Lung (tissue), 12 donors: ENCODE results near the gene TTR. TPM values are rescaled to one million over a fixed set of nuclear protein-coding genes. Genes with fewer than 3 reads are reported as not detected.
A peak's percentile ranks its signal among the peaks of the same experiment; 100 is the strongest.

Experiments
- ATAC-seq: fragments of 200-7000 bp; cut with Tn5 transposase; one replicate; pipeline ENCODE4 v1.9.1; 2020; ENCODE audit warnings: moderate number of reproducible peaks; ENCODE audit not compliant: insufficient read depth, low FRiP score
- DNase-seq, 3 donors: peaks; one replicate each; pipeline ENCODE4 v3.0.0-alpha.2; 2013 to 2017
- H3K27ac ChIP-seq, 2 donors: one replicate each; pipeline ENCODE4 v1.5.1; 2013; ENCODE audit warnings: mild to moderate bottlenecking in 2 of 2, moderate library complexity in 2 of 2, control low read depth in 1 of 2, inconsistent platforms in 1 of 2, low read depth in 1 of 2, low read length in 1 of 2
- H3K27me3 ChIP-seq, 3 donors: one replicate each; pipeline ENCODE4 v1.5.1; 2013; ENCODE audit warnings: low read length in 2 of 3; ENCODE audit not compliant: control insufficient read depth in 3 of 3, insufficient read depth in 3 of 3
- H3K36me3 ChIP-seq, 4 donors: one replicate each; pipeline ENCODE4 v1.5.1; 2013; ENCODE audit warnings: low read length in 4 of 4, mild to moderate bottlenecking in 1 of 4, moderate library complexity in 1 of 4; ENCODE audit not compliant: control insufficient read depth in 4 of 4, insufficient read depth in 4 of 4
- H3K4me1 ChIP-seq, 5 donors: one replicate each; pipeline ENCODE4 v1.5.1; 2013; ENCODE audit warnings: low read length in 5 of 5, mild to moderate bottlenecking in 2 of 5, moderate library complexity in 1 of 5; ENCODE audit not compliant: control insufficient read depth in 5 of 5, insufficient read depth in 5 of 5
- H3K4me3 ChIP-seq: one replicate; pipeline ENCODE4 v1.5.1; 2013; ENCODE audit warnings: mild to moderate bottlenecking, control low read depth, moderate library complexity
- H3K9ac ChIP-seq, 2 donors: one replicate each; pipeline ENCODE4 v1.5.1; 2013; ENCODE audit warnings: low read length in 2 of 2, control low read depth in 1 of 2; ENCODE audit not compliant: insufficient read depth in 1 of 2
- H3K9me3 ChIP-seq, 4 donors: one replicate each; pipeline ENCODE4 v1.5.1; 2013; ENCODE audit warnings: low read length in 3 of 4, mild to moderate bottlenecking in 1 of 4, moderate library complexity in 1 of 4; ENCODE audit not compliant: control insufficient read depth in 4 of 4, insufficient read depth in 3 of 4
- CTCF ChIP-seq: IDR thresholded peaks from 2 replicates; pipeline ENCODE4 v1.5.1; 2012; ENCODE audit warnings: mild to moderate bottlenecking; ENCODE audit errors: control extremely low read depth, extremely low read depth
- WGBS, 2 donors: extraction: QIAGEN DNeasy Blood & Tissue Kit; methylation state at CpG; one replicate each; pipeline ENCODE4 v1.1.7; 2013; 5-methylcytosine and 5-hydroxymethylcytosine counted together
- polyA plus RNA-seq, 2 donors: library from polyadenylated mRNA; stranded (reverse); fragments of 200-250 nt; gene quantifications; one replicate each; pipeline ENCODE4 v1.2.1, GENCODE V29; 2013
- total RNA-seq, 2 donors: library from RNA; depleted of rRNA in 1 of 2; stranded (reverse); fragments of >200 nt in 1 of 2; gene quantifications; one replicate each; pipeline ENCODE4 v1.2.1, GENCODE V29; 2014 to 2021
- donor health status: control.
- donor health status: control.
- donor health status: Bipolar disorder and iron deficiency.
- donor health status: healthy.
- donor health status: DM: yes; HTN: yes; CAD: no.

Gene TTR
- total and polyA plus RNA-seq, 4 donors: 0.13 to 1.1 (median 0.70) TPM

- no peak for TF ChIP-seq CTCF
- 45 to 62% methylated on average over 2 of the region's 2 CpGs for WGBS, 2 donors
- no peak for ATAC-seq
Measured at GRCh38 chr18:31591113-31591512, 564 bp upstream of the TTR start.

GRCh38 chr18:31592506-31593157, 955 bp downstream of the TTR start:
- DNase-seq: no peak
- 84 to 92% methylated on average over 10 of the region's 10 CpGs for WGBS, 2 donors
- Histone ChIP-seq H3K4me1 (peaks cover 0 to 4% (median 0%) of the 10 kb centered on the region in 5 donors), H3K4me3 (no peak overlapping the region), H3K9me3 (peaks cover 0 to 2% (median 0%) of the 10 kb centered on the region in 4 donors), H3K27me3 (peaks cover 0 to 2% (median 0%) of the 10 kb centered on the region in 3 donors), H3K36me3 (no peaks in the 10 kb centered on the region), H3K27ac (no peak overlapping the region), H3K9ac (no peak overlapping the region)
- no peak for TF ChIP-seq CTCF
- no peak for ATAC-seq

More at GRCh38 chr18:31591113-31591512, 564 bp upstream of the TTR start:
- H3K27me3 ChIP-seq: peaks cover 0 to 2% (median 0%) of the 10 kb centered on the region in 3 donors
- no peak overlapping the region for H3K4me3 ChIP-seq
- H3K9me3 ChIP-seq: peaks cover 0 to 2% (median 0%) of the 10 kb centered on the region in 4 donors
- no peak overlapping the region for H3K9ac ChIP-seq
- H3K36me3 ChIP-seq: no peaks in the 10 kb centered on the region
- DNase-seq: peak in 2 of 3 donors; percentile 25 to 54
- H3K4me1 ChIP-seq: peaks cover 0 to 4% (median 0%) of the 10 kb centered on the region in 5 donors
- H3K27ac ChIP-seq: no peak overlapping the region

- H3K4me1 ChIP-seq: peaks cover 0 to 4% (median 0%) of the 10 kb centered on the region in 5 donors
- ATAC-seq (no peak), DNase-seq (no peak)
- H3K9me3 ChIP-seq: peaks cover 0 to 2% (median 0%) of the 10 kb centered on the region in 4 donors
- no peak overlapping the region for H3K4me3 ChIP-seq
- no peak overlapping the region for H3K27ac ChIP-seq
- H3K36me3 ChIP-seq: no peaks in the 10 kb centered on the region
- no peak for TF ChIP-seq CTCF
- no peak overlapping the region for H3K9ac ChIP-seq
- H3K27me3 ChIP-seq: peaks cover 0 to 2% (median 0%) of the 10 kb centered on the region in 3 donors
- 79 to 88% methylated on average over 5 of the region's 5 CpGs for WGBS, 2 donors
Measured at GRCh38 chr18:31595121-31595771, 3.6 kb downstream of the TTR start.
